ENCODE data around the gene RUFY3.
A peak's percentile ranks its signal among the peaks of the same experiment; 100 is the strongest.

Gene RUFY3, protein sequence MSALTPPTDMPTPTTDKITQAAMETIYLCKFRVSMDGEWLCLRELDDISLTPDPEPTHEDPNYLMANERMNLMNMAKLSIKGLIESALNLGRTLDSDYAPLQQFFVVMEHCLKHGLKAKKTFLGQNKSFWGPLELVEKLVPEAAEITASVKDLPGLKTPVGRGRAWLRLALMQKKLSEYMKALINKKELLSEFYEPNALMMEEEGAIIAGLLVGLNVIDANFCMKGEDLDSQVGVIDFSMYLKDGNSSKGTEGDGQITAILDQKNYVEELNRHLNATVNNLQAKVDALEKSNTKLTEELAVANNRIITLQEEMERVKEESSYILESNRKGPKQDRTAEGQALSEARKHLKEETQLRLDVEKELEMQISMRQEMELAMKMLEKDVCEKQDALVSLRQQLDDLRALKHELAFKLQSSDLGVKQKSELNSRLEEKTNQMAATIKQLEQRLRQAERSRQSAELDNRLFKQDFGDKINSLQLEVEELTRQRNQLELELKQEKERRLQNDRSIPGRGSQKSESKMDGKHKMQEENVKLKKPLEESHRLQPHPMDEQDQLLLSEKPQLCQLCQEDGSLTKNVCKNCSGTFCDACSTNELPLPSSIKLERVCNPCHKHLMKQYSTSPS

DNA sequence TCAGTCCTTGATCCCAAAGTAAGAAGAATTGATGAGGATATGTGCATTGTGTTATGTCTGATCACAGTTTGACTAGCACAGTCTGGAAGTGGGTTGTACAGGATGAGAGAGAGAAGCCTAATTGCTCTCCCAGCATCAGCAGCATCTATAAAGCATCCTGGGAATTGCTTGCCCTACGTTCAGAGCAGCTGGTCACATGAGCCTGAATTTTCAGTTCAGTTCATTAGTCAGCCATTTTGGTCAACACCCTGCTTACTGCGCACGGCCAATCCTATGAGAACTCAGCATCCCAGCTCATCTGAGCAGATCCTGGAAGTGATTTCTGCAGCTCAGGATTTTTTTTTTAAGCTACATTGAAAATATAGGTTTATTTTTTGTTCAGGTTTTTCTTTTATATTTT lies at the start of gene RUFY3:
Gene RUFY3 (plus strand): TSS at position 218 of the 400 bp plus-strand sequence. CDS start 610 bp downstream, outside the sequence.
- TF ChIP-seq, protein P1, sequence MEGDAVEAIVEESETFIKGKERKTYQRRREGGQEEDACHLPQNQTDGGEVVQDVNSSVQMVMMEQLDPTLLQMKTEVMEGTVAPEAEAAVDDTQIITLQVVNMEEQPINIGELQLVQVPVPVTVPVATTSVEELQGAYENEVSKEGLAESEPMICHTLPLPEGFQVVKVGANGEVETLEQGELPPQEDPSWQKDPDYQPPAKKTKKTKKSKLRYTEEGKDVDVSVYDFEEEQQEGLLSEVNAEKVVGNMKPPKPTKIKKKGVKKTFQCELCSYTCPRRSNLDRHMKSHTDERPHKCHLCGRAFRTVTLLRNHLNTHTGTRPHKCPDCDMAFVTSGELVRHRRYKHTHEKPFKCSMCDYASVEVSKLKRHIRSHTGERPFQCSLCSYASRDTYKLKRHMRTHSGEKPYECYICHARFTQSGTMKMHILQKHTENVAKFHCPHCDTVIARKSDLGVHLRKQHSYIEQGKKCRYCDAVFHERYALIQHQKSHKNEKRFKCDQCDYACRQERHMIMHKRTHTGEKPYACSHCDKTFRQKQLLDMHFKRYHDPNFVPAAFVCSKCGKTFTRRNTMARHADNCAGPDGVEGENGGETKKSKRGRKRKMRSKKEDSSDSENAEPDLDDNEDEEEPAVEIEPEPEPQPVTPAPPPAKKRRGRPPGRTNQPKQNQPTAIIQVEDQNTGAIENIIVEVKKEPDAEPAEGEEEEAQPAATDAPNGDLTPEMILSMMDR (conservative IDR thresholded peaks at IDR 0.05; ENCODE audit: low read depth, low read length) = no peak
- DNase-seq (ENCODE audit: low read depth) = peak; percentile 97
- H3K4me3 ChIP-seq (ENCODE audit: low read length) = peak within 1 kb of the TSS; percentile 75

DNA sequence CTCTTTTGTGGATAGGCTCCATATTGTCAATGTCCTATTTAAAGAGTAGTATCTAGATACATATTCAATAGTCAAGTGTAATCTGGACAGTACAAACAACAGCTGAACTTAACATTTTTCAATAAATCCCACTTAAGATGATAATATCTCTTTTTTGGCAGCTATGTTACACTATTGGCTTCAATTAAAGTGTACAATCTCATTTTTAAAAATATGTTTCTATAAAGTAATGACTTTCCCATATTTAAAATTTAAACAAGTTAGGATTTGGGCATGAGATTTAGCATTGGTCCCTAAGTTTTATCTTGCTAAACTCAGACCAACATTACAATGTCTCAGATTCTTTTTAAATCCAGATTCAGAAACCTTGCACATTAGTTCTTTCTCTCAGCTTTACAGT lies 47.6 kb upstream of the RUFY3 start:
- TF ChIP-seq, protein P1 (conservative IDR thresholded peaks at IDR 0.05; ENCODE audit: low read depth, low read length) = no peak

DNA sequence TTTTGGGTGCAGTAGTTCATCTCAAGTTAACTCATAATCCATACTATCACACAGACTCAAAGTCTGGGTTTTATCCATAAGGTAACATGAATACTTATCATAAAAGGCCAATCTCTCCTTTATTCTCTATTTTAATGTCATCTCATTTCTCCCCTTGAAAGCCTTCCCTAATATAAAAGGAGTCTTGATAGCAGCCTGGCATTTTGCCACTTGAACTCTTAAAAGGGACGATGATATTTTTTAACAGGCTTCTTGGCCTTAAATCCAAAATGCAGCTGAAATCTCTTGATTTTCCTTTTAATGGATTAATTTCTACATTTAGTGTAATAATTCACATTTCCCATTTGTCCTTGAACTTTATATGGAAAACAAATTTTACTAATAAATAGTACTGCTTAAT lies 47.0 kb upstream of the RUFY3 start:
- no peak overlapping the region for H3K4me3 ChIP-seq (ENCODE audit: low read length)
- no peak for DNase-seq (ENCODE audit: low read depth)
- TF ChIP-seq, protein P1 (conservative IDR thresholded peaks at IDR 0.05; ENCODE audit: low read depth, low read length) = no peak

More for the DNA sequence above, 47.6 kb upstream of the RUFY3 start:
- no peak for DNase-seq (ENCODE audit: low read depth)
- H3K4me3 ChIP-seq (ENCODE audit: low read length) = no peak overlapping the region

DNA sequence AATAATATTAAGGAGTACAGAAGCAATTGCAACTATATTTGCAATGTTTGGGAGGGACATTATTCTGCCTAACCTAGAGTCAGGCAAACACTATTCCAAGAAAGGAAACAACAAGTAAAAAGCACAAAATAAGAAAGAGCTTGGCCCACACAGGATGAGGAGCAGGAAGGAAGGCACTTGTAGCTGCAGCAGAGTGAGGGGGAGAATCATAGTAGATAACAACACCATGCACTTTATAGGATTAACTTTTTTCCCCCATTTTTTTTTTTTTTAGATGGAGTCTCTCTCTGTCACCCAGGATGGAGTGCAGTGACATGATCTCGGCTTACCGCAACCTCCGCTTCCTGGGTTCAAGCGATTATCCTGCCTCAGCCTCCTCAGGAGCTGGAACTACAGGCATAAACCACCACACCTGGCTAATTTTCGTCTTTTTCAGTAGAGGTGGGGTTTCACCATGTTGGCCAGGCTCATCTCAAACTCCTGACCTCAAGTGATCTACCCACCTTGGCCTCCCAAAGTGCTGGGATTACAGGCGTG lies 45.1 kb upstream of the RUFY3 start:
- TF ChIP-seq, protein P1 (conservative IDR thresholded peaks at IDR 0.05; ENCODE audit: low read depth, low read length) = no peak
- H3K4me3 ChIP-seq (ENCODE audit: low read length) = no peak overlapping the region
- no peak for DNase-seq (ENCODE audit: low read depth)

DNA sequence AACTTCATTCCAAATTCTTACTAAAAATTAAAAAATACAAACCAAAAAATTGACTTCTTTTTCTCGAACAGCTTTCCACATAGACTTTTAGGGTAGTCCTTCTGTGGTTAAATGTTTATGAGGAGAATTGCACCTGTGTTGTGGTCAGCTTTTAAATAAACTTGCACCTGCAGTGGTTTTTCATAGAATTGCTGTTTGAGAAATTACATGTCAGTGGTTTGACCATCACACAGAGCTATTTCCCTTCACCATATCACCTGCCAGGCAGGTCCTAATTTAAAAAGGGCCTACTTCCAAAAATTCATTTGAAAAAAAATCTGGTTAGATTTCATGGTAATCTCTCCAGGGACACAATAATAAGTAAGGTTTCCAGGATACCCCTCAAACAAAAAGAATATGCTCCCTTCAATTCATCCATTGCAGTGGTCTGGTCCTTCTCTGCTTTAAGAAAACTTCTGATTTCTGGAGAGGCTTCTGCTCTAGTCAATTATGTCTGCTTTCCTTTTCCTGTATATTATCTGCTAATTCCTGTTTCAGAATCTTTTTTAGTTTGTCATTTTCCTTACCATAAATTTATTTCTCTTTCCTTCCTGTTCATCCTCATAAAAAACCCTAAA lies 43.3 kb upstream of the RUFY3 start:
- TF ChIP-seq, protein P1 (conservative IDR thresholded peaks at IDR 0.05; ENCODE audit: low read depth, low read length) = no peak
- no peak for DNase-seq (ENCODE audit: low read depth)
- H3K4me3 ChIP-seq (ENCODE audit: low read length) = no peak overlapping the region

DNA sequence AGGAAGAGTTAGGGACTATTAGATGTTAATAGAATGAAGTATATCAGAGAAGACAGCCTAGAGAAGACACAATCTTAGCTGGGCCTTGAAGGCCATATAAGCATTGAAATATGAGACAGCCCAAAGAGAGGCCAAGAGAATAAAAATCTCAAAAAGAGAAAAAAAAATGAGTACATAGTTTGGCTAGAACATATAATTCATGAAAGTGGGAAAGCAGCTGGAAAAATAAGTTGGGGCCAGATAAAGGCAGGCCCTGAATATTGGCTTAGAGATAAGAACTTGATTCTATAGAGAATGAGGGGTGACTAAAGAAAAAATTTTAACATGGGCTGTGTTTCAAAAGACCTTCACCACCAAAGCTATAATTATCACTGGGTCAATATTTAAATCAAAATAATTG lies 40.8 kb upstream of the RUFY3 start:
- DNase-seq (ENCODE audit: low read depth) = no peak
- TF ChIP-seq, protein P1 (conservative IDR thresholded peaks at IDR 0.05; ENCODE audit: low read depth, low read length) = no peak
- H3K4me3 ChIP-seq (ENCODE audit: low read length) = no peak overlapping the region
